PC-3 (cell line): ENCODE results near the gene CRIM1. TPM values are rescaled to one million over a fixed set of nuclear protein-coding genes. Genes with fewer than 3 reads are reported as not detected.

Experiments used
- ATAC-seq: fragments of 200-7000 bp; cut with Tn5 transposase; 2 replicates; pipeline ENCODE4 v1.9.1; 2020; ENCODE audit warnings: mild to moderate bottlenecking, moderate library complexity
- BruUV-seq: library from RNA; stranded (reverse); fragments of 400-500 nt; replicated peaks from 2 replicates; lab custom pipeline; 2021; lab: Mats Ljungman, UMichigan
- CTCF ChIA-PET: fragments of 300-600 bp; sonication (Branson Sonifier 250); formaldehyde crosslinking; loops from one replicate; lab custom pipeline; 2022; ENCODE audit warnings: antibody characterized with exemption; lab: Charles Lee
- POLR2A ChIA-PET: fragments of 300-600 bp; sonication (Branson Sonifier 250); formaldehyde crosslinking; loops from one replicate; lab custom pipeline; 2022; ENCODE audit warnings: antibody characterized with exemption; ENCODE audit not compliant: unreplicated experiment; lab: Charles Lee
- DNase-seq: peaks from one replicate; pipeline ENCODE4 v3.0.0-alpha.2; 2015
- H2AFZ ChIP-seq: fragments of 300-600 bp; sonication (generic); 2 replicates; pipeline ENCODE4 v1.6.0; 2016; ENCODE audit warnings: antibody characterized with exemption, low read length
- H3F3A ChIP-seq: fragments of 300-600 bp; sonication (generic); one replicate; pipeline ENCODE4 v1.6.0; 2017; ENCODE audit warnings: antibody characterized with exemption, low read length, control low read depth, mild to moderate bottlenecking; ENCODE audit not compliant: unreplicated experiment
- H3K27ac ChIP-seq: fragments of 300-600 bp; sonication (generic); 2 replicates; pipeline ENCODE4 v1.5.1; 2016; ENCODE audit warnings: mild to moderate bottlenecking, low read length
- H3K27me3 ChIP-seq: fragments of 300-600 bp; sonication (generic); 2 replicates; pipeline ENCODE4 v1.6.1; 2016; ENCODE audit warnings: low read length, mixed read lengths
- H3K36me3 ChIP-seq: fragments of 300-600 bp; sonication (generic); 2 replicates; pipeline ENCODE4 v1.6.1; 2016; ENCODE audit warnings: low read depth, mixed run types, low read length, mixed read lengths
- H3K4me1 ChIP-seq: fragments of 300-600 bp; sonication (generic); 2 replicates; pipeline ENCODE4 v1.5.1; 2016; ENCODE audit warnings: low read length; ENCODE audit not compliant: insufficient read depth
- H3K4me2 ChIP-seq: fragments of 300-600 bp; sonication (generic); 2 replicates; pipeline ENCODE4 v1.6.0; 2016; ENCODE audit warnings: low read length
- H3K4me3 ChIP-seq: fragments of 300-600 bp; sonication (generic); 2 replicates; pipeline ENCODE4 v1.5.1; 2016; ENCODE audit warnings: mild to moderate bottlenecking, low read length, mixed read lengths
- H3K79me2 ChIP-seq: fragments of 300-600 bp; sonication (generic); 2 replicates; pipeline ENCODE4 v1.6.1; 2017; ENCODE audit warnings: low read length, mixed read lengths
- H3K9ac ChIP-seq: fragments of 300-600 bp; sonication (generic); 2 replicates; pipeline ENCODE4 v1.6.0; 2016; ENCODE audit warnings: mild to moderate bottlenecking, low read length
- H3K9me2 ChIP-seq: fragments of 300-600 bp; sonication (generic); replicated peaks from 2 replicates; pipeline ENCODE4 v1.6.1; 2016; ENCODE audit warnings: mixed run types, low read length, mixed read lengths
- H3K9me3 ChIP-seq: fragments of 300-600 bp; sonication (generic); 2 replicates; pipeline ENCODE4 v1.6.1; 2016; ENCODE audit warnings: low read length, mixed read lengths
- H4K20me1 ChIP-seq: fragments of 300-600 bp; sonication (generic); 2 replicates; pipeline ENCODE4 v1.6.1; 2016; ENCODE audit warnings: low read length, mixed read lengths
- EZH2 ChIP-seq: fragments of 300-600 bp; sonication (generic); IDR thresholded peaks from one replicate; pipeline ENCODE4 v1.6.1; 2017; ENCODE audit warnings: antibody characterized with exemption, mild to moderate bottlenecking, low read length; ENCODE audit not compliant: unreplicated experiment
- EZH2phosphoT487 ChIP-seq: fragments of 300-600 bp; sonication (generic); IDR thresholded peaks from 2 replicates; pipeline ENCODE4 v1.6.1; 2018; ENCODE audit warnings: mild to moderate bottlenecking, antibody characterized with exemption, low read length, borderline replicate concordance
- intact Hi-C: fragments of 100-400 bp; cut with micrococcal nuclease; formaldehyde crosslinking; loops from 2 replicates; pipeline ENCODE4 v1.9.0; 2023
- total RNA-seq: library from RNA; depleted of rRNA; stranded (reverse); fragments of >200 nt; gene quantifications from 2 replicates; pipeline ENCODE4 v1.2.3, GENCODE V29; 2014
- TF ChIP-seq, protein P1 (sequence below): fragments of 300-600 bp; sonication (generic); conservative IDR thresholded peaks from 2 replicates; pipeline ENCODE4 v1.5.1; 2017; ENCODE audit warnings: antibody characterized with exemption, low read depth, mild to moderate bottlenecking, low read length

The CRIM1 gene
- total RNA-seq, 1 experiment from 2014 or later = 70.7 TPM

- ATAC-seq (no peak), DNase-seq (no peak)
- intact Hi-C loops = loop anchor here (2.0 kb wide), 1 partner anchor 37 kb away; no protein-coding TSS in a partner anchor
- H3K4me1 ChIP-seq = peaks cover 49% of the 10 kb centered on the region
- H3K36me3 ChIP-seq = 0 out of 2 replicates have a peak, but pooled peaks cover 5% of the 10 kb centered on the region
- BruUV-seq = no TSS peak
- TF ChIP-seq EZH2 (no peak), EZH2phosphoT487 (no peak)
- TF ChIP-seq, protein P1, sequence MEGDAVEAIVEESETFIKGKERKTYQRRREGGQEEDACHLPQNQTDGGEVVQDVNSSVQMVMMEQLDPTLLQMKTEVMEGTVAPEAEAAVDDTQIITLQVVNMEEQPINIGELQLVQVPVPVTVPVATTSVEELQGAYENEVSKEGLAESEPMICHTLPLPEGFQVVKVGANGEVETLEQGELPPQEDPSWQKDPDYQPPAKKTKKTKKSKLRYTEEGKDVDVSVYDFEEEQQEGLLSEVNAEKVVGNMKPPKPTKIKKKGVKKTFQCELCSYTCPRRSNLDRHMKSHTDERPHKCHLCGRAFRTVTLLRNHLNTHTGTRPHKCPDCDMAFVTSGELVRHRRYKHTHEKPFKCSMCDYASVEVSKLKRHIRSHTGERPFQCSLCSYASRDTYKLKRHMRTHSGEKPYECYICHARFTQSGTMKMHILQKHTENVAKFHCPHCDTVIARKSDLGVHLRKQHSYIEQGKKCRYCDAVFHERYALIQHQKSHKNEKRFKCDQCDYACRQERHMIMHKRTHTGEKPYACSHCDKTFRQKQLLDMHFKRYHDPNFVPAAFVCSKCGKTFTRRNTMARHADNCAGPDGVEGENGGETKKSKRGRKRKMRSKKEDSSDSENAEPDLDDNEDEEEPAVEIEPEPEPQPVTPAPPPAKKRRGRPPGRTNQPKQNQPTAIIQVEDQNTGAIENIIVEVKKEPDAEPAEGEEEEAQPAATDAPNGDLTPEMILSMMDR = no peak
- no peak overlapping the region; the same call in 1 of the 2 replicates for H3K9ac ChIP-seq
- H2AFZ ChIP-seq = no peak overlapping the region
- H3K4me2 ChIP-seq = no peak overlapping the region
- H3K9me2 ChIP-seq = no peaks in the 10 kb centered on the region
- peaks cover 83% of the 10 kb centered on the region for H3K79me2 ChIP-seq
- ChIA-PET POLR2A (interaction anchor here (0.5 kb wide), 1 partner anchor 1192 kb away, joined by 6 read pairs; no protein-coding TSS in a partner anchor), CTCF (interaction anchor here (0.5 kb wide), 1 partner anchor 43 kb away, joined by 3 read pairs; no protein-coding TSS in a partner anchor)
- H3F3A ChIP-seq = no peaks in the 10 kb centered on the region
- H4K20me1 ChIP-seq = no peaks in the 10 kb centered on the region
- H3K27ac ChIP-seq = peak overlapping the region; percentile 96
- H3K9me3 ChIP-seq = no peaks in the 10 kb centered on the region
- no peak overlapping the region for H3K4me3 ChIP-seq
- no peaks in the 10 kb centered on the region for H3K27me3 ChIP-seq
Observed at GRCh38 chr2:36395866-36396265, 40.3 kb downstream of the CRIM1 start.

GRCh38 chr2:36396878-36397539 lies 41.4 kb downstream of the CRIM1 start:
- no peak overlapping the region for H3K4me3 ChIP-seq
- no peaks in the 10 kb centered on the region for H4K20me1 ChIP-seq
- H3K9ac ChIP-seq = peak overlapping the region; percentile 78
- peaks cover 15% of the 10 kb centered on the region; the same call in 1 of the 2 replicates for H3K36me3 ChIP-seq
- H3K79me2 ChIP-seq = peaks cover 87% of the 10 kb centered on the region
- peaks cover 49% of the 10 kb centered on the region for H3K4me1 ChIP-seq
- CTCF ChIA-PET = no interaction called here
- ATAC-seq = peak; percentile 13; the same call in 1 of the 2 replicates
- H3K9me2 ChIP-seq = no peaks in the 10 kb centered on the region
- H2AFZ ChIP-seq = no peak overlapping the region
- no peaks in the 10 kb centered on the region for H3F3A ChIP-seq
- POLR2A ChIA-PET = no interaction called here
- peak overlapping the region; percentile 48 for H3K4me2 ChIP-seq
- no peaks in the 10 kb centered on the region for H3K9me3 ChIP-seq
- no peaks in the 10 kb centered on the region for H3K27me3 ChIP-seq
- BruUV-seq = no TSS peak
- intact Hi-C loops = loop anchor here (2.0 kb wide), 1 partner anchor 38 kb away; no protein-coding TSS in a partner anchor
- peak overlapping the region; percentile 96 for H3K27ac ChIP-seq
- peak; percentile 40 for DNase-seq
- TF ChIP-seq EZH2 (no peak), EZH2phosphoT487 (no peak)
- TF ChIP-seq, protein P1 = no peak
